HTR-8/SVneo (cell line): Measurements from ENCODE around the gene PSMA2.

Experiments
- DNase-seq: peaks from one replicate; pipeline ENCODE4 v3.0.0; 2011; ENCODE audit warnings: low spot score, mixed read lengths; ENCODE audit not compliant: insufficient read length
- FAIRE-seq: peaks from 2 replicates; lab custom pipeline; 2011; peaks lifted over from hg19 to GRCh38; lab: Jason Lieb, UNC

The PSMA2 gene

GRCh38 chr7:42931834-42932651 is at the start of gene PSMA2, which contains the start of gene MRPL32:
Gene PSMA2 (minus strand): TSS chr7:42932174. CDS start chr7:42932158, 16 bp downstream.
Gene MRPL32 (plus strand): TSS chr7:42932376. CDS start chr7:42932387, 11 bp downstream.
- DNase-seq (peak; percentile 97), FAIRE-seq (peak; percentile 88)

GRCh38 chr7:42981601-42982000 is 49.6 kb upstream of the PSMA2 start:
- FAIRE-seq: no peak
- no peak for DNase-seq

GRCh38 chr7:42980514-42980913 is 48.5 kb upstream of the PSMA2 start:
- FAIRE-seq: no peak
- no peak for DNase-seq

GRCh38 chr7:42980084-42980483 is 48.1 kb upstream of the PSMA2 start:
- FAIRE-seq (no peak), DNase-seq (no peak)

GRCh38 chr7:42978496-42978895 is 46.5 kb upstream of the PSMA2 start:
- DNase-seq: no peak
- no peak for FAIRE-seq

- no peak for DNase-seq
- FAIRE-seq: no peak
These were observed 44.4 kb upstream of the PSMA2 start for GRCh38 chr7:42976371-42976770.

- DNase-seq (peak; percentile 32), FAIRE-seq (no peak)
These were observed 40.9 kb upstream of the PSMA2 start for GRCh38 chr7:42972699-42973500.

- no peak for FAIRE-seq
- DNase-seq: no peak
These were observed 35.4 kb upstream of the PSMA2 start for GRCh38 chr7:42967391-42967790.

- DNase-seq (no peak), FAIRE-seq (no peak)
These were observed 33.2 kb upstream of the PSMA2 start for GRCh38 chr7:42964849-42965805.

- no peak for FAIRE-seq
- no peak for DNase-seq
These were observed 32.3 kb upstream of the PSMA2 start for GRCh38 chr7:42964293-42964692.

- FAIRE-seq (no peak), DNase-seq (no peak)
These were observed 29.2 kb upstream of the PSMA2 start for GRCh38 chr7:42961170-42961569.

GRCh38 chr7:42960762-42961161 is 28.8 kb upstream of the PSMA2 start:
- DNase-seq (no peak), FAIRE-seq (no peak)

GRCh38 chr7:42959549-42959948 is 27.6 kb upstream of the PSMA2 start:
- DNase-seq: no peak
- FAIRE-seq: no peak

GRCh38 chr7:42956062-42956461 is 24.1 kb upstream of the PSMA2 start:
- DNase-seq: no peak
- no peak for FAIRE-seq

GRCh38 chr7:42953994-42954393 is 22.0 kb upstream of the PSMA2 start:
- no peak for FAIRE-seq
- no peak for DNase-seq

GRCh38 chr7:42952328-42952727 is 20.4 kb upstream of the PSMA2 start:
- FAIRE-seq: no peak
- no peak for DNase-seq

- DNase-seq (no peak), FAIRE-seq (no peak)
These were observed 18.4 kb upstream of the PSMA2 start for GRCh38 chr7:42950417-42950816.

- no peak for DNase-seq
- FAIRE-seq: no peak
These were observed 15.5 kb upstream of the PSMA2 start for GRCh38 chr7:42947521-42947920.

GRCh38 chr7:42946627-42946950 is 14.6 kb upstream of the PSMA2 start:
- no peak for FAIRE-seq
- DNase-seq: no peak
